Trophoblast cell (in vitro differentiated cells and primary cell): ENCODE data around the gene PHOSPHO1.
"Not testable (repeated sequence)": the region's sequence is repeated elsewhere in the genome, so short reads cannot be mapped to it uniquely, and the experiment has no call there.

ENCODE experiments used
- DNase-seq, 2 donors: peaks; one replicate each; pipeline ENCODE4 v3.0.0-alpha.2; 2016
- H2AFZ ChIP-seq: 2 replicates; pipeline ENCODE4 v1.6.1; 2013; ENCODE audit warnings: low read length, moderate library complexity, mild to moderate bottlenecking; ENCODE audit not compliant: insufficient read depth, poor library complexity
- H2AK5ac ChIP-seq: 2 replicates; pipeline ENCODE4 v1.6.1; 2013; ENCODE audit warnings: mild to moderate bottlenecking, low read length
- H2BK120ac ChIP-seq: 2 replicates; pipeline ENCODE4 v1.6.1; 2013; ENCODE audit warnings: low read length, mild to moderate bottlenecking, moderate library complexity; ENCODE audit not compliant: insufficient read depth, poor library complexity
- H2BK12ac ChIP-seq: 2 replicates; pipeline ENCODE4 v1.6.1; 2013; ENCODE audit warnings: mild to moderate bottlenecking, low read length, moderate library complexity
- H2BK5ac ChIP-seq: 2 replicates; pipeline ENCODE4 v1.6.1; 2013; ENCODE audit warnings: low read length, low read depth, moderate library complexity, mild to moderate bottlenecking; ENCODE audit not compliant: poor library complexity
- H3K14ac ChIP-seq: 2 replicates; pipeline ENCODE4 v1.6.1; 2013; ENCODE audit warnings: mild to moderate bottlenecking, low read length
- H3K18ac ChIP-seq: 2 replicates; pipeline ENCODE4 v1.6.1; 2013; ENCODE audit warnings: mild to moderate bottlenecking, low read length
- H3K23ac ChIP-seq: 2 replicates; pipeline ENCODE4 v1.6.1; 2013; ENCODE audit warnings: low read length
- H3K27ac ChIP-seq: 2 replicates; pipeline ENCODE4 v1.5.1; 2013; ENCODE audit warnings: low read depth, mild to moderate bottlenecking, inconsistent platforms, low read length, moderate library complexity
- H3K27me3 ChIP-seq: 2 replicates; pipeline ENCODE4 v1.6.1; 2013; ENCODE audit warnings: inconsistent platforms, mild to moderate bottlenecking, low read length, moderate library complexity; ENCODE audit not compliant: insufficient read depth
- H3K36me3 ChIP-seq, 2 experiments: 1 replicate in 1 of 2; 2 replicates in 1 of 2; pipeline ENCODE4 v1.6.1; 2013; ENCODE audit warnings: low read length in 2 of 2, mild to moderate bottlenecking in 2 of 2, moderate library complexity in 1 of 2; ENCODE audit not compliant: insufficient read depth in 2 of 2, control insufficient read depth in 1 of 2
- H3K4ac ChIP-seq: 2 replicates; pipeline ENCODE4 v1.6.1; 2013; ENCODE audit warnings: low read depth, mild to moderate bottlenecking, low read length, moderate library complexity
- H3K4me1 ChIP-seq, 2 experiments: 1 replicate in 1 of 2; 2 replicates in 1 of 2; pipeline ENCODE4 v1.6.1; 2013; ENCODE audit warnings: low read length in 2 of 2, mild to moderate bottlenecking in 2 of 2, moderate library complexity in 1 of 2; ENCODE audit not compliant: insufficient read depth in 2 of 2, control insufficient read depth in 1 of 2
- H3K4me2 ChIP-seq: 2 replicates; pipeline ENCODE4 v1.6.1; 2013; ENCODE audit warnings: inconsistent platforms, mild to moderate bottlenecking, low read length, moderate library complexity
- H3K4me3 ChIP-seq: 2 replicates; pipeline ENCODE4 v1.5.1; 2013; ENCODE audit warnings: mild to moderate bottlenecking, low read depth, low read length, inconsistent platforms
- H3K79me1 ChIP-seq: one replicate; pipeline ENCODE4 v1.6.1; 2013; ENCODE audit warnings: low read length
- H3K79me2 ChIP-seq: 2 replicates; pipeline ENCODE4 v1.6.1; 2013; ENCODE audit warnings: low read length, mild to moderate bottlenecking; ENCODE audit not compliant: control insufficient read depth, insufficient read depth, poor library complexity
- H3K9ac ChIP-seq: 2 replicates; pipeline ENCODE4 v1.6.1; 2013; ENCODE audit warnings: mild to moderate bottlenecking, low read length
- H3K9me3 ChIP-seq: 2 replicates; pipeline ENCODE4 v1.6.1; 2013; ENCODE audit warnings: low read depth, mild to moderate bottlenecking, control low read depth, inconsistent platforms, low read length; ENCODE audit not compliant: insufficient read depth
- H4K12ac ChIP-seq: 2 replicates; pipeline ENCODE4 v1.6.1; 2013; ENCODE audit warnings: low read depth, mild to moderate bottlenecking, low read length, moderate library complexity
- H4K8ac ChIP-seq: 2 replicates; pipeline ENCODE4 v1.6.1; 2013; ENCODE audit warnings: low read depth, mild to moderate bottlenecking, low read length, moderate library complexity
- H4K91ac ChIP-seq: one replicate; pipeline ENCODE4 v1.6.1; 2013; ENCODE audit warnings: low read depth, mild to moderate bottlenecking, low read length, moderate library complexity
- WGBS: extraction: QIAGEN DNeasy Blood & Tissue Kit; methylation state at CpG from one replicate; pipeline ENCODE4 v1.1.7; 2013; ENCODE audit warnings: missing lambda C conversion rate; ENCODE audit not compliant: insufficient read length, insufficient coverage; ENCODE audit errors: extremely low coverage; 5-methylcytosine and 5-hydroxymethylcytosine counted together

Gene PHOSPHO1

GRCh38 chr17:49190932-49191331 is 39.7 kb downstream of the PHOSPHO1 start:
- no peak overlapping the region for H4K91ac ChIP-seq
- peaks cover 2% of the 10 kb centered on the region for H3K79me2 ChIP-seq
- no peak overlapping the region for H4K12ac ChIP-seq
- H3K23ac ChIP-seq = no peak overlapping the region
- peak overlapping the region; percentile 39 for H3K4me3 ChIP-seq
- no CpG with 5 or more reads among the region's 4 CpGs for WGBS
- no peak overlapping the region for H2AK5ac ChIP-seq
- peaks cover 2 to 3% of the 10 kb centered on the region in 2 experiments for H3K4me1 ChIP-seq
- no peaks in the 10 kb centered on the region for H3K9me3 ChIP-seq
- H2AFZ ChIP-seq = no peak overlapping the region
- no peak overlapping the region for H3K4me2 ChIP-seq
- H3K18ac ChIP-seq = no peak overlapping the region
- no peak overlapping the region for H3K14ac ChIP-seq
- H2BK120ac ChIP-seq = no peak overlapping the region
- H2BK5ac ChIP-seq = no peak overlapping the region
- no peaks in the 10 kb centered on the region for H3K36me3 ChIP-seq
- H3K27me3 ChIP-seq = no peaks in the 10 kb centered on the region
- no peak overlapping the region for H3K4ac ChIP-seq
- H2BK12ac ChIP-seq = no peak overlapping the region
- peaks cover 4% of the 10 kb centered on the region for H3K79me1 ChIP-seq
- H3K27ac ChIP-seq = no peak overlapping the region
- H3K9ac ChIP-seq = peak overlapping the region; percentile 49
- no peak overlapping the region for H4K8ac ChIP-seq
- no peak for DNase-seq

- no peak overlapping the region for H4K8ac ChIP-seq
- H3K4me1 ChIP-seq = no peaks in the 10 kb centered on the region
- no peak overlapping the region for H2BK120ac ChIP-seq
- no peak overlapping the region for H3K23ac ChIP-seq
- peaks cover 2% of the 10 kb centered on the region for H3K79me1 ChIP-seq
- peaks cover 2% of the 10 kb centered on the region for H3K79me2 ChIP-seq
- no peak overlapping the region for H2AFZ ChIP-seq
- no peak overlapping the region for H3K9ac ChIP-seq
- no peak overlapping the region for H3K4me2 ChIP-seq
- H3K14ac ChIP-seq = no peak overlapping the region
- no peak overlapping the region for H3K4me3 ChIP-seq
- no peak overlapping the region for H2BK5ac ChIP-seq
- H4K12ac ChIP-seq = no peak overlapping the region
- H3K9me3 ChIP-seq = peaks cover 16% of the 10 kb centered on the region
- no peak for DNase-seq
- H3K27ac ChIP-seq = no peak overlapping the region
- WGBS = no CpG with 5 or more reads among the region's 3 CpGs
- H3K36me3 ChIP-seq = no peaks in the 10 kb centered on the region
- no peak overlapping the region for H2BK12ac ChIP-seq
- H3K4ac ChIP-seq = no peak overlapping the region
- H3K27me3 ChIP-seq = no peaks in the 10 kb centered on the region
- H4K91ac ChIP-seq = no peak overlapping the region
- no peak overlapping the region for H3K18ac ChIP-seq
- H2AK5ac ChIP-seq = no peak overlapping the region
These were observed 43.3 kb downstream of the PHOSPHO1 start for GRCh38 chr17:49187301-49187700.

- not testable (repeated sequence) for H3K23ac ChIP-seq, H3K4ac ChIP-seq, H3K4me1 ChIP-seq, H2AK5ac ChIP-seq, H3K4me3 ChIP-seq, H3K4me2 ChIP-seq, H3K36me3 ChIP-seq, H3K18ac ChIP-seq, H3K79me1 ChIP-seq, H3K14ac ChIP-seq, DNase-seq, H2BK12ac ChIP-seq, H3K27me3 ChIP-seq, H2BK5ac ChIP-seq, H4K8ac ChIP-seq, H4K91ac ChIP-seq, H2BK120ac ChIP-seq, H3K27ac ChIP-seq, H3K79me2 ChIP-seq, H2AFZ ChIP-seq, H3K9ac ChIP-seq, H4K12ac ChIP-seq
- no CpG with 5 or more reads among the region's 1 CpG for WGBS
- peaks cover 16% of the 10 kb centered on the region for H3K9me3 ChIP-seq
These were observed 45.2 kb downstream of the PHOSPHO1 start for GRCh38 chr17:49185381-49185780.

- not testable (repeated sequence) for H2BK5ac ChIP-seq, H4K8ac ChIP-seq, H3K4me2 ChIP-seq, H3K79me2 ChIP-seq, H2BK12ac ChIP-seq, H4K12ac ChIP-seq, H3K23ac ChIP-seq, H3K4me3 ChIP-seq, H3K27me3 ChIP-seq, H2BK120ac ChIP-seq, H3K79me1 ChIP-seq, H3K18ac ChIP-seq, H2AK5ac ChIP-seq, H3K27ac ChIP-seq, H3K4me1 ChIP-seq, H2AFZ ChIP-seq, H3K9ac ChIP-seq, H3K14ac ChIP-seq, DNase-seq, H3K4ac ChIP-seq, H4K91ac ChIP-seq, H3K36me3 ChIP-seq
- peaks cover 16% of the 10 kb centered on the region for H3K9me3 ChIP-seq
These were observed 46.1 kb downstream of the PHOSPHO1 start for GRCh38 chr17:49184522-49184921.
